Osteocyte (in vitro differentiated cells): ENCODE results near the gene SLC30A4. TPM values are rescaled to one million over a fixed set of nuclear protein-coding genes. Genes with fewer than 3 reads are reported as not detected.
A peak's percentile ranks its signal among the peaks of the same experiment; 100 is the strongest.

Experiments used
- DNase-seq: peaks from one replicate; pipeline ENCODE4 v3.0.0; 2021; ENCODE audit warnings: mixed read lengths; ENCODE audit not compliant: unreplicated experiment; ENCODE audit errors: extremely low spot score
- H3K27ac Mint-ChIP-seq: one replicate; pipeline ENCODE4 v1.8.0; 2021; ENCODE audit warnings: mild to moderate bottlenecking, mixed read lengths; ENCODE audit not compliant: unreplicated experiment
- H3K27me3 Mint-ChIP-seq: one replicate; pipeline ENCODE4 v1.8.0; 2021; ENCODE audit warnings: mixed read lengths; ENCODE audit not compliant: unreplicated experiment
- H3K36me3 Mint-ChIP-seq: one replicate; pipeline ENCODE4 v1.8.0; 2021; ENCODE audit warnings: mixed read lengths; ENCODE audit not compliant: unreplicated experiment
- H3K4me1 Mint-ChIP-seq: one replicate; pipeline ENCODE4 v1.8.0; 2021; ENCODE audit warnings: mixed read lengths; ENCODE audit not compliant: unreplicated experiment
- H3K4me3 Mint-ChIP-seq: one replicate; pipeline ENCODE4 v1.8.0; 2021; ENCODE audit warnings: mild to moderate bottlenecking, moderate library complexity, mixed read lengths; ENCODE audit not compliant: unreplicated experiment
- H3K9me3 Mint-ChIP-seq: one replicate; pipeline ENCODE4 v1.8.0; 2021; ENCODE audit warnings: mixed read lengths; ENCODE audit not compliant: unreplicated experiment
- total RNA-seq: library from RNA; stranded (reverse); gene quantifications from 2 replicates; pipeline ENCODE4 v1.2.1, GENCODE V29; 2021
- TF ChIP-seq, protein P1 (sequence below): fragments of 200-600 bp; sonication (generic); IDR thresholded peaks from 2 replicates; pipeline ENCODE4 v1.5.0; 2021; ENCODE audit warnings: antibody characterized with exemption, mild to moderate bottlenecking, moderate library complexity

SLC30A4 gene
- total RNA-seq, 1 donor from 2014 or later: 14.8 TPM

GRCh38 chr15:45549541-45550220, 27.1 kb upstream of the SLC30A4 start:
- no peak for DNase-seq
- peak overlapping the region; percentile 63 for H3K4me3 Mint-ChIP-seq
- peaks cover 36% of the 10 kb centered on the region for H3K4me1 Mint-ChIP-seq
- peaks cover 2% of the 10 kb centered on the region for H3K27me3 Mint-ChIP-seq
- peak overlapping the region; percentile 92 for H3K27ac Mint-ChIP-seq
- H3K9me3 Mint-ChIP-seq: no peaks in the 10 kb centered on the region
- TF ChIP-seq, protein P1, sequence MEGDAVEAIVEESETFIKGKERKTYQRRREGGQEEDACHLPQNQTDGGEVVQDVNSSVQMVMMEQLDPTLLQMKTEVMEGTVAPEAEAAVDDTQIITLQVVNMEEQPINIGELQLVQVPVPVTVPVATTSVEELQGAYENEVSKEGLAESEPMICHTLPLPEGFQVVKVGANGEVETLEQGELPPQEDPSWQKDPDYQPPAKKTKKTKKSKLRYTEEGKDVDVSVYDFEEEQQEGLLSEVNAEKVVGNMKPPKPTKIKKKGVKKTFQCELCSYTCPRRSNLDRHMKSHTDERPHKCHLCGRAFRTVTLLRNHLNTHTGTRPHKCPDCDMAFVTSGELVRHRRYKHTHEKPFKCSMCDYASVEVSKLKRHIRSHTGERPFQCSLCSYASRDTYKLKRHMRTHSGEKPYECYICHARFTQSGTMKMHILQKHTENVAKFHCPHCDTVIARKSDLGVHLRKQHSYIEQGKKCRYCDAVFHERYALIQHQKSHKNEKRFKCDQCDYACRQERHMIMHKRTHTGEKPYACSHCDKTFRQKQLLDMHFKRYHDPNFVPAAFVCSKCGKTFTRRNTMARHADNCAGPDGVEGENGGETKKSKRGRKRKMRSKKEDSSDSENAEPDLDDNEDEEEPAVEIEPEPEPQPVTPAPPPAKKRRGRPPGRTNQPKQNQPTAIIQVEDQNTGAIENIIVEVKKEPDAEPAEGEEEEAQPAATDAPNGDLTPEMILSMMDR: no peak
- no peaks in the 10 kb centered on the region for H3K36me3 Mint-ChIP-seq

GRCh38 chr15:45548753-45549520, 26.4 kb upstream of the SLC30A4 start:
- Mint-ChIP-seq H3K27me3 (no peaks in the 10 kb centered on the region), H3K9me3 (no peaks in the 10 kb centered on the region), H3K4me1 (peaks cover 36% of the 10 kb centered on the region), H3K36me3 (no peaks in the 10 kb centered on the region), H3K27ac (peak overlapping the region; percentile 92), H3K4me3 (peak overlapping the region; percentile 63)
- no peak for DNase-seq
- TF ChIP-seq, protein P1: no peak

DNA sequence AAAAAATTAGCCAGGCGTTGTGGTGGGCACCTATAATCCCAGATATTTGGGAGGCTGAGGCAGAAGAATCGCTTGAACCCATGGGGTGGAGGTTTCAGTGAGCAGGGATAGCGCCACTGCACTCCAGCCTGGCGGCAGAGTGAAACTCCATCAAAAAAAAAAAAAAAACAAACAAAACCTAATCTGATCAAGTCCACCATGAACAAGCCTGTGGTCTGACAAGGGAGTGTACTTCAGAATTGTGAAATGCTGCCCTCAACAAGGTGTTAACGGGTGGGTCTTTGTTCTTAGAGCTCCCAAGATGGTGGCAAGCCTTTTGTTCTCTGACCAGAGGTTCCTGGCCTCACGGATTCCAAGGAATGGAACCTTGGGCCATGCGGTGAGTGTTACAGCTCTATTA, 24.2 kb upstream of the SLC30A4 start:
- no peaks in the 10 kb centered on the region for H3K36me3 Mint-ChIP-seq
- no peaks in the 10 kb centered on the region for H3K27me3 Mint-ChIP-seq
- peaks cover 36% of the 10 kb centered on the region for H3K4me1 Mint-ChIP-seq
- no peak for DNase-seq
- no peak overlapping the region for H3K27ac Mint-ChIP-seq
- H3K9me3 Mint-ChIP-seq: no peaks in the 10 kb centered on the region
- TF ChIP-seq, protein P1: no peak
- no peak overlapping the region for H3K4me3 Mint-ChIP-seq

- TF ChIP-seq, protein P1: no peak
- peaks cover 23% of the 10 kb centered on the region for H3K4me1 Mint-ChIP-seq
- H3K27me3 Mint-ChIP-seq: no peaks in the 10 kb centered on the region
- DNase-seq: no peak
- no peak overlapping the region for H3K4me3 Mint-ChIP-seq
- H3K36me3 Mint-ChIP-seq: no peaks in the 10 kb centered on the region
- H3K27ac Mint-ChIP-seq: no peak overlapping the region
- H3K9me3 Mint-ChIP-seq: no peaks in the 10 kb centered on the region
These were observed 21.9 kb upstream of the SLC30A4 start for GRCh38 chr15:45544266-45545023.

DNA sequence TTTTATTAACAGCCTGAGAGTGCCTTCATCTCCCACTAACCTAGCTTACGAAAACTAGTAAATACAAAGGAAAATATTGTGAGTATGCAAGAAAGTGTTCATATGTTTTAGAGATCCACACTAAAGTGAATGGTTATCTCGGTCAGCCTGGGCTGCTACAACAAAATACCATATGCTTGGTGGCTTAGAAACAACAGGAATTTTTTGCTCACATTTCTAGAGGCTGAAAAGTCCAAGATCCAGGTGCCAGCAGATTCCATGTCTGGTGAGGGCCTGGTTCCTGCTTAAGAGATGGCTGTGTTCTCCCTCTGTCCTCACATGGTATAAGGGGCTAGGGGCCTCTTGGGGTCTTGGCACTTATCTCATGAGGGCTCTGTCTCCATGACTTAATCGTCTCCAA, 20.5 kb upstream of the SLC30A4 start:
- no peaks in the 10 kb centered on the region for H3K27me3 Mint-ChIP-seq
- no peaks in the 10 kb centered on the region for H3K36me3 Mint-ChIP-seq
- H3K4me1 Mint-ChIP-seq: peaks cover 9% of the 10 kb centered on the region
- no peak overlapping the region for H3K27ac Mint-ChIP-seq
- no peak overlapping the region for H3K4me3 Mint-ChIP-seq
- TF ChIP-seq, protein P1: no peak
- no peaks in the 10 kb centered on the region for H3K9me3 Mint-ChIP-seq
- no peak for DNase-seq
